HG03025 (cell line): ENCODE data around the gene LRIT3.

Experiments used
- ATAC-seq: cut with Tn5 transposase; IDR thresholded peaks from one replicate; pipeline ENCODE4 v1.9.1; 2021; ENCODE audit warnings: mild to moderate bottlenecking, moderate library complexity; ENCODE audit not compliant: unreplicated experiment, low FRiP score

Gene LRIT3

GRCh38 chr4:109847896-109848442 is at the start of gene LRIT3:
Gene LRIT3, plus strand, starts transcription at chr4:109848107. Its CDS starts 95 bp downstream, at chr4:109848202.
- no peak for ATAC-seq

DNA sequence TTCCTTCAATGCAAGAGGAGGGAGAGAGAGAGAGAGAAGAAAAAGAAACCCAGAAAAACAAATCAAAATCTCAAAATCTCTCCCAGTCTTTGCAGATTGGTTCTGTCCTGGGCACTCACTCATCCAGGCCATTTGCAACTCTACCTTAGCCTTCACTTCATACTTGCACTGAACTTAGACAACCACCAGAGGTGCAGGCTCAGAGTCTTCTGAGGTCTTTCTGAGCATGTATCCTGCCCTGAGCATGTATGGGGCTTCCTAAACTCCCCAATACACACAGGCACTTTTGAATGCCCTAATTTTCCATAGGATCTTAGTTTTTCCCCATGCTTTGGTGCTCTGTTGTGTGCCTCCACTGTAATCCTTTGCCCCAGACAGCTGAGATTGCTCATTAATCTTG is 49.0 kb upstream of the LRIT3 start:
- no peak for ATAC-seq

GRCh38 chr4:109801099-109801789 is 46.7 kb upstream of the LRIT3 start:
- no peak for ATAC-seq

GRCh38 chr4:109801895-109802319 is 46.0 kb upstream of the LRIT3 start, which contains the start of gene CFI:
Gene CFI, minus strand, starts transcription at chr4:109801999. Its CDS starts 28 bp downstream, at chr4:109801971.
- no peak for ATAC-seq

DNA sequence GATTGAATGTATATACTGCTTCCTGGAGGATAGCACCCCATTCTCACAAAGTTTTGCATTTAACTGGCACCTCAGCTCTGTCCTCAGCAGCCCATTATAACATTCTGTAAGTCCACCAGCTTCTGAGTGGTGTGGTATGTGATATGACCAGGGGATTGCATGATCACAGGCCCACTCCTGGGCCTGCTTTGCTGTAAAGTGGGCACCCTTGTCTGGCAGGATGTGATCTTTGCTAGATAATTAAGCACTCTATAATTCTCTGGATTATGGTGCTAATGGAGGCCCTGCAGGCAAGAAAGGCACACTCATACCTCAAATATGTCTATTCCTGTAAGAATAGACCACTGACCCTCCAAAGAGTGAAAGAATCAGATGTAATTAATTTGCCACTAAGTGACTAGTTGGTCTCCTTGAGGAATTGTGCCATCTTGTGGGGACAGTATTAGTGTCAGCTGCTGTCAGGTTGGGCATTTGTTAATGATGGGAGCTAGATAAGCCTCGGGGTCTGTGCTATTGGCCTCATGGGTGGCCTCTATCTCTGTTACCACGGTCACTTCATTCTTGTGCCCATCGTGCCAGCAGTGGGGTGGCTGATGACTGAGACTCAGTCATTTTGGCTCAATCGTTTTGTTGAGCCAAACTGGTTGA is 43.9 kb upstream of the LRIT3 start:
- ATAC-seq = peak; percentile 51

DNA sequence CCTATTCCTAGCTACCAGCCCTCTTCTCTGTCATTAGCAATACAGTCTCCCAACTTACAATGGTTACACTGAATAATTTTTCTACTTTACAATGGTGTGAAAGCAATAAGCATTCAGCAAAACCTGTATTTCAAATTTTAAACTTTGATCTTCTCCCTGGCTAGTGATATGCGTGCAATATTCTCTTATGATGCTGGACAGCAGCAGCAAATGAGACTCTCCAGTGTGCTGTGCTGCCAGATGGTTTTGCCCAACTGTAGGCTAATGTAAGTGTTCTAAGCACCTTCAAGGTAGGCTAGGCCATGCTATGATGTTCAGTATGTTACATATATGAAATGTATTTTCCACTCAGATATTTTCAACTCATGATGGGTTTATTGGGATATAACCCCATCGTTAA is 38.3 kb upstream of the LRIT3 start:
- ATAC-seq = no peak

DNA sequence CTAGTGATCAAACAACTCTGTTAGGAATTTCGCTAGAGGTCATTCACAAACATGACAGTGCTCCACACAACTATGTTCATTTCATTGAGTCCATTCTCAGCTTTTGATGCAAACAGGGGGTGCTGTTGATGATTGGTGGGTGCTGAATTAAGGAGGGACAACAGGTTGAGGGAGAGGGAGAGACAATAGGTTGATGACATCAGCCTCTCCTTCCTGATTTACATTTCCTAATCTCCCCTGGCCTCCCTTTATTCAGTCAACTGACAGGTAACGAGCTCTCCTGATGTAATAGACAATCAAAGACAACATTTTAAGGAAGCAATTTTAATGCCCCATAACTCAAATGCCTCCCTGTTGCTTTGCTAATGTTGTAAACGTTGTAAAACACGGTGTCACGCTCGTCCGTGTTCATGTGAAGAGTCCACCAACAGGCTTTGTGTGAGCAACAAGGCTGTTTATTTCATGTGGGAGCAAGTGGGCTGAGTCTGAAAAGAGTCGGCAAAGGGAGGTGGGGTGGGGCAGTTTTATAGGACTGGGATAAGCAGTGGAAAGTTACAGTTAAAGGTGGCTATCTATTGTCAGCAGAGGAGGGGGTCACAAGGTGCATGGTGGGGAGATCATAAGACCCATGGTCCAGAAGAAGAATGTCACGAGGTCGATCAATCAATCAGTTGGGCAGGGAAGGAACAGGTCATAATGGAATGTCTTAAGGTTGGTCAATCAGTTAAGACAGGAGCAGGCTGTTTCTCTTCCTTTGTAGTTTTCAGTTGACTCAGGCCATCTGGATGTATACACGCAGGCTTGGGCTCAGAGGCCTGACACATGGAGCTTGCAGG is 37.1 kb upstream of the LRIT3 start:
- no peak for ATAC-seq

DNA sequence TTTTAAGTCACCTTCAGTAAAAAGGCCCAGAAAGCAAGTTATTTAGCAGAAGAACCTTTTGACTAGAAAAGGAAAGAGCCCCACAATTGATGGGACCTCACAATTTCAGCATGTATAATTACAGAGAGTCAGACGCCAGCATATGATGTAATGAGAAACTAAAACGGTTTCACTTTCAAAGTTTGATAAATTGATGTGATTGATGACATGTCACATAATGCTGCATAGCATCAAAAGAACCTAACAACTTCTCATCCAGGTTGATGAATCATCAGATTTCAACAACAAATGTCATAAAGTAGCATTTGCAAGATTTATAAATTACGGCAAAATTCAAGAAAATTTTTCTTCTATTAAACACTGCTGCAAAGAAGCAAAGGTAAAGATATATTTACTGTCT is 36.2 kb upstream of the LRIT3 start:
- ATAC-seq = no peak

DNA sequence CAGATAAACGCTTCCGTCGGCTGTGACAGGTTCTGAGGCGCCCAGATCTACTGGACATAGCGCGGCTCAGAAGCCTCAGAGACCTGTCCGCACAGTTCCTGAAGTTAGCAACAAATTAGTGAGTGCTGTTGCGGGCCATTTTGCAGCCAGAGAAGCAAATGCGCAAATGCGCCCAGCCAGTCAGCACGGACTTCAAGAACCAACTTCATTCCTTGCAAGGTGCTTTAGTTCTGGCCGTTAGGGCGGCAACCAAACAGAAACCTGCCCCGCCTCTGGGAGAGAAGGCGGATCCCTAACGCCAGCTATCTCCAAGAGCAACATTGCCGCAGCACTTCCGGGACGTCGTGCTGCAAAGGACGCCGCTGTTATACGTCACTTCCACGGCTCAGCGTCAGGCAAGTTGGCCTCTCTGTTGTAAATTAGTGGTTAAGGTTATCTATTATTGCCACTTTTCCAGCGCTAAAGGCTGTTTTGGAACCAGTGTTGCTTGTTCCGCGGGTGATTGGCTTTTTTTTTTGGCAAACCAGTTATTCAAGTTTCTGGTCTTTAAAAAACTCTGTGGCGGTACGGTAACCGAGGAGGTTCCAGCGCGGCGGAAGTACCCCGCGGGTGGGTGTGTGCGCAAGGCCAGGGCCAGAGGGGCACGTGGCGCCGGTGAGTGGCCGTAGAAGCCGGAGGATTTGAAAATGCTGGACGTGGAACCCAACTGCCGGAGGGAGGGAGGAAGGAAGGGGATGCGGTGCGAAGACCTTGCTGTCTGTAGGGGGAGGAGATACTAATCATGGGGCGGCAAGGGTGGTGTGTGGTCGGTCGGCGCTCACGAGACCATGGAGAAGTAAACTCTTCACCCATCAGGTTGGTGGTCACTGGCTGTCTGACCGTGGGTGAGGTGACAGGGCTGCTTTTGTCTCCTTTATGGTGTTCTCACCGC is 32.5 kb upstream of the LRIT3 start, which contains the start of gene GAR1:
Gene GAR1 (plus strand): TSS at position 612 of the 931 bp plus-strand sequence. CDS start 403 bp downstream, outside the sequence.
- peak; percentile 100 for ATAC-seq

- ATAC-seq = no peak
These were observed 31.8 kb upstream of the LRIT3 start for GRCh38 chr4:109816082-109816442.

- no peak for ATAC-seq
These were observed 31.0 kb upstream of the LRIT3 start for GRCh38 chr4:109816894-109817293.

GRCh38 chr4:109818268-109818667 is 29.6 kb upstream of the LRIT3 start:
- ATAC-seq = no peak

DNA sequence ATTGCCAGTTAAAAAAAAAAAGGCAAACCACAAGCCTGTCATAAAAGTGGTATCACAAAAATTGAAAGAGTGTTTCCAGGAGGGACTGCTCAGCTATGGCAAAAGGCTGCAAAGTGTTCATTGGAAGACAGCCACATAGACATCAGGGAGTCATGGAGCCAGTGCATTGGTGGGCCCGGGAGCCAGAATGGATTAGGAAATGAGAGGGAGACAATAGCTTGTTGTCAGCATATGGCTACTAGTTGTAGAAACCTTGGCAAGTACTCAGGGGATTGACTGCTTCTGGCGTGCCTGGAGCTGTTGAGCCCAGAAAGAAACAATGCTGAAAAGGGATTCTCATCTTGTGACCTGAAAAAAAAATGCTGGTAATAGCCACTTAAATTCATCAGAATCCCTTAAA is 27.3 kb upstream of the LRIT3 start:
- ATAC-seq = no peak

DNA sequence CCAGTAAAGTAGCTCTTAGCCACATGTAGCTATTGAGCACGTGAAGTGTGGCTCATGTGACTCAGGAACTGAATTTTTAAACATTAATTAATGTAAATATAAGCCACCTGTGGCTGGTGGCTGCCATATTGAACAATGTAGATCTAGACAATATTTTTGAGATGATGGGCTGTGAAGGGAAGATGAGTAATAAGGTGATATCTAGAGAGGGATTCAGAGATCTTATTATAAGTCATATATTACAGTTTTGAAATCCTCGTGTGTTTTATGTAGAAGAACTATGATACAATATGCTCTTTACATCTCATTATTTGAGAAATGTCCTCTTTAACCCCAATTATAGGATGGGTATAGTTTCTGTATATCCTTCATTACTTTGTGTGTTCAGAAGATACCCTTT is 26.7 kb upstream of the LRIT3 start:
- ATAC-seq = no peak

DNA sequence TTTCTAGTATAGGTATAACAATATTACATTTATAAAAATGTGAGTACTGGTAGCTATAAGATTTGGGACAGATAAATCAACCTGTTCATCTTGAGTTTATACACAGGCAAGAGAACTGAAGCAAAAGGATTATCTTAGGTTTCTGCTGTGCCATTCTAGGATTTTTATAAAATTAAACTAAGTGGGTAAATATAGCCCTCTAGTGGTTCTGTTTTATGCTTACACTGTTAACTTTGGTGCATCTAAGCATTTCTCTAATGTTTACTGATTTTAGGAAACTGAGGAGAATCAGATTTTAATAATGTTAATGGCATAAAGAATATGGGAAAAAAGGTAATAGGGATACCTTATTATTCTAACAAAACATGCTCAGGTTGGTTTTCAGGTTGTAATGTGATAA is 21.2 kb upstream of the LRIT3 start:
- ATAC-seq = no peak

DNA sequence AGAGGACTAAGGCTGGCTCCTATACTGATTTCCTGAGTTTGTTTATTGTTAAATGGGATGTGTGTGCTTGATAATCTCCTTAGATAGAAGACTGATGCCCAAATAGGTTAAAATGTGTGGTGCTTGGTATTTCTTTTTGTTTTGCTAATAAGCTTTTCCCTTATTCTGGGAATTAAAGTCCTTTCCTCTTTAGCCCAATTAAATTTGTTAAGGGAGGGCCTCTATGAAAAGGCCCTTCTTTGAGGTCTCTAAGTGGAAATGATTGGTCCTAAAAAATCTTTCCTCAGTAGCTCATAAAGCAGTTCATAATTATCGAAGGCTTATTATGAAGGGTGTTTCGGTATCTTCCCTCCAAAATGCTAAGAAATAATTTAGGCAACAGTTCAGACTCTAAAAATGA is 20.2 kb upstream of the LRIT3 start, which contains the start of gene RRH:
Gene RRH (plus strand): TSS at position 301 of the 400 bp plus-strand sequence. CDS start 56 bp downstream, at position 357.
- no peak for ATAC-seq

DNA sequence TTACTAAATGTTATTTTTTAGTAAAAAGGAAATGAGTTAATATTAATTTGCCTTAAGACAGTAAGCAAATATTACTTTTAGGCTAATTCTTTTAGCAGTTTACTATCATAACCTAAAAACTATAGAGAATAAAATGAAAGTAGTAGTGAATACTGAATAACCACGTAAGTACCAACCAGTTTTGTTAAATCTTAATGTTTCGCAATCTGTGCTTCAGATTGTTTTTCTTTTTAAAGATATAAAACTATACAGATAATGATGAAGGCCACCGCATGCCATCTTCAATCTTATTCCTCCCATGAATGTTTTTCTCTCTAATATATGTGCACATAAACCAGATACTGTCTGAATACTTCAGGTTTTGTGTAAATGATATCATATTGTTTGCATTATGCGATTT is 14.2 kb upstream of the LRIT3 start:
- no peak for ATAC-seq

DNA sequence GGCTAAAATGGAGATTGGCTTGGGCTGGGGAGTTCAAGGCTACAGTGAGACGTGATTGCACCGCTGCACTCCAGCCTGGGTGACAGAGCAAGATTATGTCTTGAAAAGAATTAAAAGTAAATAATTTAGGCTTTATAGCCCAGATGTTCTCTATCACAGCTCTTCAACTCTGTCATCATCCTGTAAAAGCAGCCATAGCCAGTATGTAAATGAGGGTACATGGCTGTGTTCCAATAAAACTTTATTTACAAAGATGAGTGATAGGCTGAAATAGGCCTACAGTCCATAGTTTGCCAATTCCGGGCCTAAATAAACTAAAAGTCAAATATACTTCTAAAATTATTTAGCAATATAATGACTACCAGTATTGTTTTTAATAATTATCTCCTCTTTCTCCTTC is 10.9 kb upstream of the LRIT3 start:
- ATAC-seq = no peak

- no peak for ATAC-seq
These were observed 1.4 kb upstream of the LRIT3 start for GRCh38 chr4:109846395-109847098.
